ENCODE measurements around the gene MAP3K14.
A peak's percentile ranks its signal among the peaks of the same experiment; 100 is the strongest.

The MAP3K14 gene

DNA sequence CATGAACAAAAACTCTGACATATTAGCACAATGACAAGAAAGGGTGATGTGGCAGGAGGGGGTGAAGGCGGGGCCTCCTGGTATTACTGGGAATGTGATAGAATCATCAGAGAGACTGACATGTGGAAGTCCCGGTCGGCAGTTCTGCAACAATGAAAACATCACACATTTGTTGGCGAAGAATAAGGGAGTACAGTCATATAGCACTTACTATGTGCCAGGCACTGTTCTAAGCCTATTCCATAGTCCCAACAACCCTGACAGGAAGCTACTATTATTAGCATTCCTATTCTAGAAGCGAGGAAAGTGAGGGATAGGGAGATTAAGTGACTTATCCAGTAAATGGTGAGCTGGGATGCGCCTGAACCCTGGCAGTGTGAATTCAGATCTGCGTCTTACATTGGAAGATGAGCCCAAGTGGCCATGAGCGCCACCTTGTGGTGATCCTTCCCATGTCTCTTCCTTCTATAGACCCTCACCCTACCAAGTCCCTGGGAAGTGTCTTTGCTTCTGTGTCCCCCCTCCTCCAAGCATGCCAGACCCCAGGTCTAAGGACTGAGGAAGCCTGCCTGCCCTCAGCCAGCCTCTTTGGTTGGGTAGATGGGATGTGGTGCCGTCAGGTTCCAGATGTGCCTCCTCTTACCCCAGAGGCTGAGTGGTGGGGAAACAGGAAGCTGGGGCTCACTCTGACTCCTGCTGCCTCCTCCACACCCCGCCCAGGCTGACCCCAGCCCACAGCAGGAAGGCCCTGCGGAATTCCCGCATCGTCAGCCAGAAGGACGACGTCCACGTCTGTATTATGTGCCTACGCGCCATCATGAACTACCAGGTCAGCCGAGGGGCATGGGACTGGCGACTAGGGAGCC is 81.2 kb downstream of the MAP3K14 start:
- Mint-ChIP-seq H3K36me3 (peaks cover 21% of the 10 kb centered on the region), H3K4me3 (peak overlapping the region; percentile 37), H3K27ac (peak overlapping the region; percentile 48), H3K4me1 (peaks cover 70% of the 10 kb centered on the region), H3K27me3 (no peaks in the 10 kb centered on the region), H3K9me3 (no peaks in the 10 kb centered on the region)

DNA sequence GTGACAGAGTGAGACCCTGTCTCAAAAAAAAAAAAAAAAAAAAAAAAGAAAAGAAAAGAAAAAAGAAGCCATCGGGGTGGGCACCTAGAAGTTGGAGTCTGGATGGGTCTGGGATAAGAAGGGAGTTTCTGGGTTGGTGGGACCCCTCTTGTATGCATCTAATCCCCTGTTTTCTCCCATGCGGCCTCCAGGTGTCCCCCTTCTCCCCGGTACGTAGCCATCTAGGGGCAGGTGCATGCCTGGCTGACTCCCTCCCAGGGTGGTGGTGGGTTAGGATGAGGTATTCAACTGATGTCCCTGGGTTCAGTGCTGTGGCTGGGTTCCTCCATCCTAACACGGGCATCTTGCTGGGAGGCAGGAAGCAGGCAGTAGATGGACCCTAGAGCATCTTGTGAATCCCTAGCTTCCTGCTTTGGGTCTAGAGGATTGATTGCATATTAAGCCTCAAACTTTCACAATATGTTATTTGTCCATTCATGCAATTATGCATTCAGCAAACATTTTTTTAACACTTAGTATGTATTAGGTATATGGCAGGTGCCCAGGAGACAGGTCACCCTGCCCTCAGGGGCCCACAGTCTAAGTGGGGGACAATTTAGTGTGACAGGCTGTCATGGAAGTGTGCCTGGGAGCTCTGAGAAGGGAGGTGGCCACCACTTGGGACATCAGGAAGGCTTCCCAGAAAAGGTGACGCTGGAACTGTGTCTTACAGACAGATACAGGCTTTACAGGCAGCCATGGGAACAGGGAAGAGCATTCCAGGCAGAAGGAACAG is 82.0 kb downstream of the MAP3K14 start:
- Mint-ChIP-seq H3K36me3 (peaks cover 18% of the 10 kb centered on the region), H3K27ac (peak overlapping the region; percentile 48), H3K4me3 (peak overlapping the region; percentile 37), H3K9me3 (no peaks in the 10 kb centered on the region), H3K27me3 (no peaks in the 10 kb centered on the region), H3K4me1 (peaks cover 78% of the 10 kb centered on the region)

DNA sequence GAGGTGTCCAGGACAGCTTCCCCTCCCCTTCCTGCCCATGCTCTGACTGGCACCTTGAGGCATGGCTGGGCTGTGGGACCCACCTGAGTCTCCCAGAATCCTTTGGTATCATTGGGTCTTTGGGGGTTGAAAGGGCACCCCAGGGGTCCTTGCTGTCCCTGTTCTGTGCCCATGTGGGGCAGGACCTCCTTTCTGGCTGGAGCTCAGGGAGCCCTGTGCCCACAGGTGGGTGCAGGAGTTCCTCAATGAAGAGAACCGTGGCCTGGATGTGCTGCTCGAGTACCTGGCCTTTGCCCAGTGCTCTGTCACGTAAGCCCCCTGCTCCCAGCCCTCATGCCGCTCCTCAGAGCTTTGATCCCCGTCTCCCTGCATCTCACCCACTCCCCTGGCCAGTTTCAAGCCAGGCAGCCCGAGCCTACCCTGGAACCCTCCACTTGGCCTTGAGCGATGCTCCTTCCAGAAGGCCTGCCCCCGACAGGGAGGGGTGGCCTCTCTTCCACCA is 83.3 kb downstream of the MAP3K14 start:
- Mint-ChIP-seq H3K36me3 (peaks cover 14% of the 10 kb centered on the region), H3K9me3 (no peaks in the 10 kb centered on the region), H3K27ac (no peak overlapping the region), H3K4me3 (no peak overlapping the region), H3K4me1 (peaks cover 80% of the 10 kb centered on the region), H3K27me3 (no peaks in the 10 kb centered on the region)

DNA sequence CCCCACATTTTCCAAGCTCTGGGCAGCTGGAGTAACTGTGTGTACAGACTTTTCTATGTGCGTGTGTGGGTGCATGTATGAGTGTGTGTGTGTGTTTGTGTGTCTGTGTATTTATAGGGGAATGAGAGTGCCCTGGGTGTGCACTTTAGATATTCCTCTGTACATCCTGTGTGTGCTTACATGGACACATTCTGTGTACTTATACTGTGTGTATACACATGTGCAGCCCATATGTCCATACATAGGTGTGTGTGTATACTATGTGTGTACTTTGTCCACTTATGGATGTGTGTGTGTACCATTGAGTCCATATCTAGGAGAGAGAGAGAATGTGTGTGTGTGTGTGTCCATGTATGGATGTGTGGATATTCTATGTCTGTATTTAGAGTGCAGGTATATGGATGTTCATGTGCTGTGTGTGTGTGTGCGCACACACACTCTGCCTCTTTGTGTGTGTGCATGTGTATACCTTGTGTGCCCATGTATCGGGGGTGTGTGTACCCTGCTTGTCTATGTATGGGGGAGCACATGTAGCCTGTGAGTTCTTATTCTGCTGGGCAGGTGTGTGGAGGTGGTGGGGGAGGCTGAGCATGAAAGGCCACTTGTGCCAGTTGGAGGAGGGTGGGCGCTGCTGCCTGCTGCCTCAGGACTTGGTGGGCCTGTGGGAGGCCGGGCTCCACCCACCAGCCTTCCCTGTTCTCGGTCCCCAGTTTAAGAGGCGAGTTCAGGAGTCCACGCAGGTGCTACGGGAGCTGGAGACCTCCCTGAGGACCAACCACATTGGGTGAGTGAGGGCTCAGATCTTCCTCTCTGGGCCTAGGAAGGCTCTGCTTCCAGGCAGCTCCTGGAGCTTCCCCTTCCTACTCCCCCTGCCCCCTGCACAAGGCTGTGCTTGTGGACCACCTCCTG is 84.1 kb downstream of the MAP3K14 start:
- H3K27ac Mint-ChIP-seq: peak overlapping the region; percentile 69
- H3K9me3 Mint-ChIP-seq: no peaks in the 10 kb centered on the region
- peaks cover 9% of the 10 kb centered on the region for H3K36me3 Mint-ChIP-seq
- peak overlapping the region; percentile 6 for H3K4me3 Mint-ChIP-seq
- H3K27me3 Mint-ChIP-seq: no peaks in the 10 kb centered on the region
- H3K4me1 Mint-ChIP-seq: peaks cover 80% of the 10 kb centered on the region

DNA sequence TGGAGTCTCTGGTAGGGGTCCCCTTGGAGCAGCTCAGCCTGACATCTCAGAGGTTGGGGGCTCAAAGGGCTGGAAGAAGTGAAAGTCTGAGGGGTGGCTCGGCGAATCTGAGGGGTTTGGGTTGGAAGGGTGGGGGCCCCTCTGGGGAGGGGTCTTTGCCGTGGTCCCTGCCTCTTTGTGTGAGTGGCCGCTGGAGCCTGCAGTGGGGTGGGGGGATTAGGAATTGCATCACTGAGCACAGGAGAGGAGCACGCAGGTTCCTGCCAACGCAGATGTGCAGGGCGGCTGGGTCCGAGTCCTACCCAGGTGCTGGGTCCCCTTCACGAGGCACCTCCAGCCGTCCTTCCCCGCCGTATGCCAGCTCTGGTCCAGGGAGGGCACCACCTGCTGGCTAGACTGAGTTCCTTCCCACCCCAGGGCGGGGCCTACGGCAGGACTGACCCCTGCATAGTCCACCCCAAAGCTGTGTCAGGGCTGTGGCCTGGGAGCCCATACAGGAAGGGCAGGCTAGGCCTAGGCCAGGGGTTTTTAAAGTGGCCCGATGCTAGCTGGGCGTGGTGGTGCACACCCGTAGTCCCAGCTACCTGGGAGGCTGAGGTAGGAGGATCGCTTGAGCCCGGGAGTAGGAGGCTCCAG is 85.2 kb downstream of the MAP3K14 start:
- H3K4me3 Mint-ChIP-seq: peak overlapping the region; percentile 15
- H3K27ac Mint-ChIP-seq: peak overlapping the region; percentile 79
- H3K4me1 Mint-ChIP-seq: peaks cover 83% of the 10 kb centered on the region
- H3K27me3 Mint-ChIP-seq: no peaks in the 10 kb centered on the region
- no peaks in the 10 kb centered on the region for H3K9me3 Mint-ChIP-seq
- peaks cover 4% of the 10 kb centered on the region for H3K36me3 Mint-ChIP-seq

DNA sequence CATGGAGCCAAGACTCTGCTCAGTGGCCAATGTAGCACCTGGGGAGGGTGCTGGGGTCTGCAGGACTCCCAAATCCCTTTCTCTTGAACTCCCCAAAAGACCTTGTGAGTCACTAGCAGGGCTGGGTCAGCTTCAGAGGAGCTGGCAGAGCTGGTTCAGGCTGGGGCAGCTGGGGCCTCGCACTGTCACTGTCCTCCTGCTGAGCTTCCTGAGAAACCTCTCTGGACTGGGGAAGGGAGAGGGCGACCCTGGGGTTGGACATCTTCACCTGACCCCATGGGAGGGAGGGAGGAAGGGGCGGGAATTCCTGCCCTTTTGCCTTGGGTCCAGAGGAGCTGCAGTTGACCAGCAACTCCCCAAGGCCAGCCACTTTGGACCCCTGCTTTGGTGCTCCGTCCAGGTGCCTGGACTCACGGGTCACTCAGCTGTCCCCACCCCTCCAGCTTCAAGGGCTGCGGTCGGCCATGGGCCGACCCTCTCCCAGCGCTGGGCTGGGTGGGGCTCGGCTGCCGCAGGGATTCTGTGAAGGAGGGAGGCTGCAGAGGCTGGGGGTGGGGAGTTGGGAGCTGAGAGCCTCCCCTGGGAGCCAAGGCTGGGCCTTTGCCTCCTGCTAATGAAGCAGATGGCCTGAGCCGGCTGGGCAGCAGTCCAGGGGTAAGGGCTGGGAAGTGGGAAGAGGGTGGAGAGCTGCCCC is 85.9 kb downstream of the MAP3K14 start:
- Mint-ChIP-seq H3K27me3 (no peaks in the 10 kb centered on the region), H3K27ac (peak overlapping the region; percentile 100), H3K4me1 (peaks cover 87% of the 10 kb centered on the region), H3K36me3 (peaks cover 4% of the 10 kb centered on the region), H3K9me3 (no peaks in the 10 kb centered on the region), H3K4me3 (peak overlapping the region; percentile 39)

DNA sequence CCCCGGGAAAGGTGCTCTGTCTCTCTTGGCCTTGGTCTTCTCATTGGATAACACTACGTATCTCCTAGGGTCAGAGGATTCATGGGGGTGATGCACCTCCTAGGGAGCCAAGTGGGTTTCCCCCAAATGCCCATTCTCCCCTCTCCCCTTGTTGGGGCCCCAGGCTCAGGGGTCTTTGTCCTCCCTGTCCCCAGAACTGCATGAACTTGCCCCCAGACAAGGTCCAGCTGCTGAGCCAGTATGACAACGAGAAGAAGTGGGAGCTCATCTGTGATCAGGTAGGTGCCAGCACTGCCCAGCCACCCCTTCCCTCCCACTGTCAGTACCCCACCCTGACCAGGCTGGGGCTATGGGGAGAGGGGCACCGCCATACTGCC is 86.4 kb downstream of the MAP3K14 start:
- H3K27me3 Mint-ChIP-seq: no peaks in the 10 kb centered on the region
- peaks cover 4% of the 10 kb centered on the region for H3K36me3 Mint-ChIP-seq
- H3K4me1 Mint-ChIP-seq: peaks cover 86% of the 10 kb centered on the region
- no peaks in the 10 kb centered on the region for H3K9me3 Mint-ChIP-seq
- H3K4me3 Mint-ChIP-seq: peak overlapping the region; percentile 39
- peak overlapping the region; percentile 100 for H3K27ac Mint-ChIP-seq

DNA sequence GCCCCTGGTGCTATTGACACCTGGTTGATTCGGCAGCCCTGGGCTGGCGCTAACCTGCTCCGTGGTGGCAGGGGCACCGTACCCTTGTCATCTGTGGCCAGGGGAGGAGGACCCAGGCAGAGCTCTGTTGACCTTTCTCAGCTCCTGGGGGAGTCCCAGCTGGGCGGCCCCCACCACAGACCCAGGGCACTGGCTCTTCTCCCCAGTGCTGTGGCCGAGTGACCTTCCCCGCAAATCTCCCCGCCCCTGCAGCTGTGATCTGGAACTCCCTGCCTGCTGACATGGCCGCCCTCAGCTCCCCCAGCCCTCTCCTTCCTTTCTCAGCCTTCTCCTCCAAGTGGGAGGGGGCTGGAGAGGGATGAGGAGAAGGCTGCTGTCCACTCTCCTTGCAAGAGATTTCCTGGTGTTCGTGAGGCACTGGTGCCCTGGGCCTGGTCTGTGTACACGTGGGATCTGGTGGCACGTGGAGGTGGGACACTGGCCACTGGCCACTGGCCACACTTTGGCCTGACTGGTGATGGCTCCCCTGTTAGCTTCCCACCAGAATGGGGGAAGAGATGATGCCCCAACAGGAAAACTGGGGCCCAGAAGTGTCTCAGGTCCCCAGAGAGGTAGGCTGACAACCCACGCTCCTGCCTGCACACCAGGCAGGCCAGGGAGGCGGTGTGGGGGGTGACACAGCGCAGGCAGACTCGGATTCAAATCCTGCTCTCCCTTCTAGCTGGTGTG is 87.0 kb downstream of the MAP3K14 start:
- Mint-ChIP-seq H3K4me1 (peaks cover 86% of the 10 kb centered on the region), H3K9me3 (no peaks in the 10 kb centered on the region), H3K4me3 (peak overlapping the region; percentile 82), H3K27me3 (no peaks in the 10 kb centered on the region), H3K27ac (peak overlapping the region; percentile 100), H3K36me3 (peaks cover 4% of the 10 kb centered on the region)

DNA sequence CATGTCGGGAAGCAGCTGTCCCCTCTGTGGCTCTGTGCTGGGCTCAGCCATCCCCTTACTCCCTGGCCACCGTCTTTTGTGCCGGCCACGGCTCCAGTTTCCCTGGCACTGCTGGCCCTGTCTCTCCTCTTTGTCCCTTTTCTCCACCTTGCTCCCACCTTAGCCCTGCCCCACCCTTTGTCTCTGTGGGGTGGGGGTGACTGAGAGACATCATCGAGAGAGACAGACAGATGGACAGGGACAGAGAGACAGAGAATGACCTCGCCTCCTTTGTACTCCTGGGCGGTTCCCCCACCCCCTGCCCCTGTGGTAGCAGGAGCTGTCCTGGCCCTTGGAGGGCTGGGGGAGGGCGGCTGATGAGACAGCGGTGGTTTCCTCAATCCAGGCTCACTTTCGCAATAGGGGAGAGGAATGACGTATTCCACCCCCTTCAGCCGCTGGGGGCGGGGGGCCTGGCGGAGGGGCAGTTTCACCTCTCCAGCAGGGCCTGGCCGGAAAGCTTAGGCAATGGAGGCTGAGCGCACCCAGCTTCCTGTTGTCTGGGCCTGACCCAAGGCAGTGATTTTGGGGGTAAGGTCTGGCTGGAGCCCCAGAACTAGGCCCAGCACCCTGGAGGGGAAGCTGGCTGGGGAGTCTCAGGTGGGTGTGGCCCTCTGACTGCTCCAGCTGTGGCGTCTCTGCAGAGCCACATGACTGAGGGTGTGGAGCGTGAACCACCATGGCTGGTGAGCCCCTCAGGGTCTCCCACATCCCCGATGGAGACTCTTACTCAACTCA is 87.9 kb downstream of the MAP3K14 start:
- H3K9me3 Mint-ChIP-seq: no peaks in the 10 kb centered on the region
- H3K36me3 Mint-ChIP-seq: peaks cover 4% of the 10 kb centered on the region
- H3K27ac Mint-ChIP-seq: peak overlapping the region; percentile 100
- peaks cover 80% of the 10 kb centered on the region for H3K4me1 Mint-ChIP-seq
- peak overlapping the region; percentile 82 for H3K4me3 Mint-ChIP-seq
- H3K27me3 Mint-ChIP-seq: no peaks in the 10 kb centered on the region

DNA sequence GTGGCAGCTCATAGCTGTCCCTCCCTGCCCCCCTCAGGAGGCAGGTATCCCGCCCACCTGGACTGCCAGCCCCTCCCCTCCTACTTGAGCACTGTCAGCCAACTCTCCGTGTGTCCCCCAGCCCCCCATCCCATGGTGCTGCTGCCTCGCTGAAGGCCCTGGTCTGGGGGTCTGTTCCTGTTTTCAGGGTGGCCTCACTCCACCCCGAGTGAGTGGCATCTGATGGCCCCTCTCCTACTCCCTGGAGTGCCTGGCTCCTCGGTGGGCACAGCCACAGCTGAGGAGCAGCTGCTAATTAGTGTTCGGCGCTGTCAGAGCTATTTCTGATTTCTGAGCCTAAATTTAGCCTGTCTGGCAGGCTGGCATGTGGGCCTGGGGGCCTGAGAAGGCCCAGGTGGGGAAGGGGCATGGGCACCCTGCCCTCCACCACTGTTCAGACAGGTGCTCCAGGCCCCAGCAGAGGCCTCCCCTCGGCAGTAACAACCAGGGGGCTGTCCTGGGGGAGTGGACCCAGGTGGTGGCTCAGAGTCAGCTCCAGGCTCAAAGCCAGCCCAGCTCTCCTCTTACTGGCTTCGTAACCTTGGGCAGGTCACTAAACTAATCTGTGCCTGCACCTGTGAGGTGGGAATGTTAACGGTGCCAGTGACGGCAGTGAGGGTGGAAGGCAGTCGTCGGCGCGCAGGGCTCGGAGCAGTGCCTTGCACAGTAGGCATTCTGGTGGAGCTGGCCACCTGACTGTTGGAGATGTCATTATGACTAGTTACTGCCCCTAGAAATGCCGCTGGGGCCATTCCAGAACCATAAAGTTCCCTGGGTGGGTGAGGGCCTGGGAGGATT is 88.7 kb downstream of the MAP3K14 start:
- Mint-ChIP-seq H3K27ac (peak overlapping the region; percentile 100), H3K4me3 (peak overlapping the region; percentile 82), H3K9me3 (no peaks in the 10 kb centered on the region), H3K27me3 (no peaks in the 10 kb centered on the region), H3K36me3 (peaks cover 4% of the 10 kb centered on the region), H3K4me1 (peaks cover 82% of the 10 kb centered on the region)

DNA sequence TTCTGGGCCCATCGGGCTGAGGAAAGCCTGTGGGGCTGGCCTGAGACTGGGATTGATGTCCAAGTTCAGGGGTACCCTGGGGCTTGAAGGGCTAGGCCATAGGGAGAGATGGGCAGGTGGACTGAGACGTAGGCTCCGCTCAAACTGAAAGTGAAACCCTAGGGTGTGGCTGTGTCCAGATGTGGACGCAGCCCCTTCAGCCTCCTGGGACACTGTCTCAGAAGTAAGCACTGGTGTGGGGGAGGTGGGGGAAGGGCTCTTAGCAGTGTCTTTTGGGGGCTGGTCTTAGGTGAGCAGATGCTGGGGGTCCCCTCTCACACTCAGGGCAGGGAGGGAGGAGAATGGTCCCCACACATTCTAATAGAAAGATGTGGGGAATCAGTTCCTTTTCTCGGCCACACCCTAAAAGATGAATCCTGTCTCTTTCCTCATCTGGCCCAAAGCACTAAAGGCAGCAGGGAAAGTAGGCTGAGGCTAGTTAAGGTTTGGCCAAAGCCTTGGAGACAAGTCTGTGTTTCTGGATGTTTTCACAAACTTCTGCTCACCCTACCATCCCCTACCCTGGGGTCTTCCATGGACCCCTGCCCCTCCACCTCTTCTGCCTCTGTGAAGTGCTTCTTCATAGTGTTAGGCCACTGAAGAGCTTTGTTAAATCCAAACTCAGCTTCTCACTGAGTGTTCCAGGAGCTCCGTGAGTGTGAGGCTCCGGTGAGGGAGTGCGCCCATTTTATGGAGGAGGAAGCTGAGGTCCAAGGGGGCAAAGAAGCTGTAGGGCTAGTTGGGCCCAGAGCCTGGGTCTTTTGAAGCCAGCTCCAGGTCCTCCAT is 89.5 kb downstream of the MAP3K14 start:
- no peaks in the 10 kb centered on the region for H3K27me3 Mint-ChIP-seq
- peak overlapping the region; percentile 94 for H3K4me3 Mint-ChIP-seq
- no peaks in the 10 kb centered on the region for H3K9me3 Mint-ChIP-seq
- peaks cover 75% of the 10 kb centered on the region for H3K4me1 Mint-ChIP-seq
- H3K27ac Mint-ChIP-seq: peak overlapping the region; percentile 100
- H3K36me3 Mint-ChIP-seq: peaks cover under 1% of the 10 kb centered on the region

DNA sequence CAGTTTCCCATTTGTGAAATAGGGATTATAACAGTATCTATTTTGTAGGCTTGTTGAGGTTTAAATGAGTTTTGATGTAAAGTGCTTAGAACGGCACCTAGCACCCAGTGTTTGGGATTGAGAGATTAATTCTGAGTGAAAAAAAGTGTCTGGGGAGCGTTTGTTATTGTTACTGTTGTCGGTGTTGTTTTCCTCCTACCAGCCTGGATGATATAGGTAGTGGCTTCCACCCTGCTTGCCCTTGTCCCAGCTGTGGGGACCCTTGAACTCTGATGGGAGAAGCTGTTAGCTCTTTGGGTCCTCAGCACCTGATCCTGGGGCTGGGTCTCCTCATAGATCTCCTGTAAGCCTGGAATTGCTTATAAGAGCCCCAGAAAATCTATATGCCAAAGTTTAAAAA is 90.2 kb downstream of the MAP3K14 start:
- Mint-ChIP-seq H3K27me3 (no peaks in the 10 kb centered on the region), H3K9me3 (no peaks in the 10 kb centered on the region), H3K27ac (peak overlapping the region; percentile 100), H3K4me1 (peaks cover 68% of the 10 kb centered on the region), H3K4me3 (peak overlapping the region; percentile 94), H3K36me3 (no peaks in the 10 kb centered on the region)
